ENCODE measurements around the gene TBC1D22A.

DNA sequence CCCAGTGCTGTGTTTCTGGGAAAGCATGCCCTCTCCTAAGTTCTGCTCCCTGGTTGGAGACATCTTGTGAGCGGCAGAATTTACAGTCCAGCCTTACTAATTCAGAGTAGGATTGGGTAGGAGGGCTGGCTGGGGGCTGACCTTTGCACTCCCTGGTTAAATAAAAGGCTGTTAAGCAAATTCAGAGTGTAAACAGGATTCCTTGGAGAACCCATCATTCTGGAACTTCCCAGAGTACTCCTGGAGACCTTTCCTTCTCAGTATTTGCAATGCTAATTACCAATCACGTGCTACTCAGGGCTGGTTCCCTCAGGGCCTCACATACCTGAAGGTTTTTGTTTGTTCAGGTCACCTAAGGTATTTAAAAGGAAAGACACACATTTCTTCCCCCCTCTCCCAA, 340.2 kb downstream of the TBC1D22A start:
- TF ChIP-seq CTCF (IDR thresholded peaks at IDR 0.05) (no peak), POLR2A (IDR thresholded peaks at IDR 0.05) (no peak)

Measured in heart left ventricle (tissue), 13 donors.